NCI-H2196 (cell line): ENCODE results near the gene PLXND1.

ENCODE experiments used
- DNase-seq: peaks from one replicate; lab custom pipeline; 2025; ENCODE audit not compliant: unreplicated experiment; lab: John Stamatoyannopoulos, UW

The PLXND1 gene

GRCh38 chr3:129512595-129512994 is 93.9 kb downstream of the PLXND1 start:
- no peak for DNase-seq

GRCh38 chr3:129507181-129507831 is 99.2 kb downstream of the PLXND1 start:
- DNase-seq: no peak

GRCh38 chr3:129506231-129506742 is 100.2 kb downstream of the PLXND1 start:
- peak; percentile 61 for DNase-seq

DNA sequence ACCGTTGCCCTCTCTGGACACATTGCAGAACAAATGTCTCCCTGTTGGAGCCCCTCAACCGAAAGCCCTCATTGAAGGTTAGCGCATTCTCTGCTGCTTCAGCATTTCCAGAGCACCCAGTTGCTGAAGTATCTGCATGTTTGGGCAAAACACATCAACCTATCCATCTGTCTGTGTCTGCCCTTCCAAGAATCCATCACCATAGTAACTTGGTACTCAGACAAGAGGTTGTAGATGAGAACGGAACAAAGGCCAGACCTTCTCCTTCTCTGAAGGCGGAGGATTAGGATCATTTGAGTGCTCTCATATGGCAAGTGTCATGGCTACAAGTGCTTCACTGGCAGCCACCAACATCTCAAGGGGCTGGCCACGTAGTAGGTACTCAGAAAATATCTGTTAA is 101.1 kb downstream of the PLXND1 start:
- DNase-seq: peak; percentile 14
